Measurements from ENCODE around the gene KCNQ1. TPM values are rescaled to one million over a fixed set of nuclear protein-coding genes. Genes with fewer than 3 reads are reported as not detected.

The KCNQ1 gene
- total and polyA plus RNA-seq, 2 donors (not counting 3 experiments of a cell fraction or from before 2014, with no cell fraction given) = 0.07 to 0.09 TPM

DNA sequence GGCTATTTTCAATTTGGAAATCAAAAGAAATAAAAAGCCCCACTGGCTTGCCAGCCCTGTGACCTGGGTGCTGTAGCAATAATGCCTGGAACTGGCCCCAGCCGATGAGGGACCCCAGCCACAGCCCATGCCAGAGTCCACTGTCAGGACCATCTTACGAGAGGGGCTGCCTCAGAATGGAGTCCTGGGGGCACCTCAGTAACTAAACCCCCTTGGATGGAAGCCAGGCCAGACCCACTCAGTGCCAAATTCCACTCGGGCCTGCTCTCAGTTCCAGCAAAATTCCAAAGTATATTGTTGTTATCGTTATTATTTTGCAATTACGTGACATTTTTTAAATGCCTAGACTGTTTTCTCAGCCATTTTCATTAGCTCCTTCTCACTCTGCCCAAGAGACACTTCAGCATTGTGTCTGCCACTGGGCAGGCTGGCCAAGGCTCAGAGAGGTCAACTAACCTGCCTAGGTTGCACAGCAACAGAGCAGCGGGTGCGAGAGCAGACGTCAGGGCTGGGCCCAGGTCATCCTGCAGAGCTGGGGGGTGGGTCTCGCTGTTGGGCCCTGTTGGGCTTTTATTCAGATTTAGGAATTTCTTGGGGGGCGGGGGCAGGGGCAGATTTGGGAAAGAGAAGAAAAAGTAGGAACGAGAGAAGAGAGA is 421.2 kb downstream of the KCNQ1 start:
- Histone ChIP-seq H3K4me1 (ENCODE audit: control insufficient read depth, extremely low read depth, insufficient read depth, low read length) (no peaks in the 10 kb centered on the region), H3K4me2 (ENCODE audit: insufficient read depth, low read length) (no peak overlapping the region), H3K36me3 (ENCODE audit: control insufficient read depth in 2 of 2, extremely low read depth in 1 of 2, insufficient read depth in 2 of 2, low read length in 2 of 2) (no peaks in the 10 kb centered on the region), H2AFZ (ENCODE audit: low read depth, low read length) (no peak overlapping the region), H3K9me1 (replicated peaks; ENCODE audit: control insufficient read depth, extremely low read depth, insufficient read depth, low read length) (no peaks in the 10 kb centered on the region), H3K4me3 (replicated peaks in 1 of 3; ENCODE audit: insufficient read depth in 1 of 3, low read depth in 1 of 3, low read length in 3 of 3) (no peak overlapping the region), H3K79me2 (ENCODE audit: control insufficient read depth, insufficient read depth, low read length) (no peaks in the 10 kb centered on the region), H3K27me3 (ENCODE audit: control insufficient read depth in 2 of 2, insufficient read depth in 2 of 2, low read length in 2 of 2) (peaks cover 59 to 60% of the 10 kb centered on the region in 2 experiments), H3K9ac (replicated peaks; ENCODE audit: extremely low read depth, insufficient read depth, low read length) (no peak overlapping the region), H4K20me1 (replicated peaks; ENCODE audit: control insufficient read depth, extremely low read depth, insufficient read depth, low read length) (no peaks in the 10 kb centered on the region), H3K27ac (ENCODE audit: insufficient read depth, low read depth, low read length) (no peak overlapping the region), H3K9me3 (replicated peaks; ENCODE audit: control insufficient read depth, insufficient read depth, low read length) (no peaks in the 10 kb centered on the region)
- FAIRE-seq (no peak), DNase-seq (ENCODE audit: low read depth, low spot score) (no peak)
- ChIA-PET POLR2A (no interaction called here), CTCF (no interaction called here)
- intact Hi-C loops (cut with micrococcal nuclease) (no loop called here), dilution Hi-C loops (cut with MboI; ENCODE audit: extremely low pct_ligation_motif_present, low sequenced_read_pairs) (no loop called here)
- BruUV-seq (replicated peaks) = no TSS peak
- TF ChIP-seq GATA2 (IDR thresholded peaks at IDR 0.05; ENCODE audit: insufficient read depth, insufficient read length, low read depth, low read length) (no peak), JUN (IDR thresholded peaks at IDR 0.05; ENCODE audit: borderline replicate concordance, insufficient read depth, insufficient read length, low read depth) (no peak), EZH2 (IDR thresholded peaks at IDR 0.05; ENCODE audit: borderline replicate concordance, low read depth, low read length, severe bottlenecking) (no peak), FOS (IDR thresholded peaks at IDR 0.05; ENCODE audit: borderline replicate concordance, insufficient read depth, low read length) (no peak), POLR2A (IDR thresholded peaks at IDR 0.05; ENCODE audit: low read depth, low read length) (no peak), MAX (IDR thresholded peaks at IDR 0.05; ENCODE audit: insufficient read depth, insufficient read length) (no peak), MYC (IDR thresholded peaks at IDR 0.05; ENCODE audit: low read depth, low read length) (no peak), POLR2AphosphoS5 (IDR thresholded peaks at IDR 0.05; ENCODE audit: insufficient read depth, low read depth, low read length) (no peak)
- TF ChIP-seq, protein P1, sequence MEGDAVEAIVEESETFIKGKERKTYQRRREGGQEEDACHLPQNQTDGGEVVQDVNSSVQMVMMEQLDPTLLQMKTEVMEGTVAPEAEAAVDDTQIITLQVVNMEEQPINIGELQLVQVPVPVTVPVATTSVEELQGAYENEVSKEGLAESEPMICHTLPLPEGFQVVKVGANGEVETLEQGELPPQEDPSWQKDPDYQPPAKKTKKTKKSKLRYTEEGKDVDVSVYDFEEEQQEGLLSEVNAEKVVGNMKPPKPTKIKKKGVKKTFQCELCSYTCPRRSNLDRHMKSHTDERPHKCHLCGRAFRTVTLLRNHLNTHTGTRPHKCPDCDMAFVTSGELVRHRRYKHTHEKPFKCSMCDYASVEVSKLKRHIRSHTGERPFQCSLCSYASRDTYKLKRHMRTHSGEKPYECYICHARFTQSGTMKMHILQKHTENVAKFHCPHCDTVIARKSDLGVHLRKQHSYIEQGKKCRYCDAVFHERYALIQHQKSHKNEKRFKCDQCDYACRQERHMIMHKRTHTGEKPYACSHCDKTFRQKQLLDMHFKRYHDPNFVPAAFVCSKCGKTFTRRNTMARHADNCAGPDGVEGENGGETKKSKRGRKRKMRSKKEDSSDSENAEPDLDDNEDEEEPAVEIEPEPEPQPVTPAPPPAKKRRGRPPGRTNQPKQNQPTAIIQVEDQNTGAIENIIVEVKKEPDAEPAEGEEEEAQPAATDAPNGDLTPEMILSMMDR (IDR thresholded peaks at IDR 0.05; ENCODE audit: extremely low read depth in 1 of 2, insufficient read depth in 1 of 2, low read depth in 1 of 2, low read length in 2 of 2) = no peak
